H9 (cell line): ENCODE measurements around the gene PAGE4. TPM values are rescaled to one million over a fixed set of nuclear protein-coding genes. Genes with fewer than 3 reads are reported as not detected.

Source experiments
- DNase-seq: peaks from one replicate; pipeline ENCODE4 v3.0.0-alpha.2; 2017
- H2AFZ ChIP-seq: one replicate; pipeline ENCODE4 v1.6.1; 2013; ENCODE audit warnings: mild to moderate bottlenecking, low read length, control low read depth, moderate library complexity
- H2AK5ac ChIP-seq: 2 replicates; pipeline ENCODE4 v1.6.1; 2013; ENCODE audit warnings: low read length, control low read depth, mixed read lengths; ENCODE audit not compliant: insufficient read length
- H2BK120ac ChIP-seq: one replicate; pipeline ENCODE4 v1.6.1; 2013; ENCODE audit warnings: low read depth, mild to moderate bottlenecking, low read length, control low read depth, inconsistent platforms; ENCODE audit not compliant: poor library complexity, severe bottlenecking
- H2BK12ac ChIP-seq: 2 replicates; pipeline ENCODE4 v1.6.1; 2013; ENCODE audit warnings: low read length, control low read depth, mixed read lengths, low read depth; ENCODE audit not compliant: insufficient read length
- H2BK15ac ChIP-seq: 2 replicates; pipeline ENCODE4 v1.6.1; 2013; ENCODE audit warnings: low read depth, low read length, control low read depth
- H2BK20ac ChIP-seq: one replicate; pipeline ENCODE4 v1.6.1; 2013; ENCODE audit warnings: low read depth, mild to moderate bottlenecking, low read length, control low read depth, inconsistent platforms; ENCODE audit not compliant: poor library complexity, severe bottlenecking
- H2BK5ac ChIP-seq: 2 replicates; pipeline ENCODE4 v1.6.1; 2013; ENCODE audit warnings: low read length, control low read depth, mixed read lengths; ENCODE audit not compliant: insufficient read length
- H3K14ac ChIP-seq: 2 replicates; pipeline ENCODE4 v1.6.1; 2013; ENCODE audit warnings: low read length, control low read depth; ENCODE audit not compliant: insufficient read depth
- H3K18ac ChIP-seq: 2 replicates; pipeline ENCODE4 v1.6.1; 2013; ENCODE audit warnings: low read depth, mild to moderate bottlenecking, mixed read lengths, low read length, control low read depth; ENCODE audit not compliant: insufficient read length
- H3K23ac ChIP-seq: 2 replicates; pipeline ENCODE4 v1.6.1; 2013; ENCODE audit warnings: low read length, control low read depth, mixed read lengths, low read depth; ENCODE audit not compliant: insufficient read length
- H3K23me2 ChIP-seq: 2 replicates; pipeline ENCODE4 v1.6.1; 2013; ENCODE audit warnings: low read depth, mild to moderate bottlenecking, mixed read lengths, low read length, control low read depth; ENCODE audit not compliant: insufficient read length, poor library complexity, severe bottlenecking
- H3K27ac ChIP-seq: 2 replicates; pipeline ENCODE4 v1.5.1; 2013; ENCODE audit warnings: low read length, control low read depth, mixed read lengths, low read depth; ENCODE audit not compliant: insufficient read length
- H3K27me3 ChIP-seq: 2 replicates; pipeline ENCODE4 v1.6.1; 2013; ENCODE audit warnings: low read length, control low read depth, inconsistent platforms; ENCODE audit not compliant: insufficient read depth
- H3K4ac ChIP-seq: 2 replicates; pipeline ENCODE4 v1.6.1; 2013; ENCODE audit warnings: low read depth, mild to moderate bottlenecking, control low read depth, inconsistent platforms, low read length, moderate library complexity
- H3K4me1 ChIP-seq: 2 replicates; pipeline ENCODE4 v1.6.1; 2013; ENCODE audit warnings: low read length, control low read depth, inconsistent platforms; ENCODE audit not compliant: insufficient read depth
- H3K4me2 ChIP-seq: 2 replicates; pipeline ENCODE4 v1.6.1; 2013; ENCODE audit warnings: low read length, control low read depth, mixed read lengths; ENCODE audit not compliant: insufficient read length, insufficient read depth
- H3K56ac ChIP-seq: 2 replicates; pipeline ENCODE4 v1.6.1; 2013; ENCODE audit warnings: low read depth, mild to moderate bottlenecking, mixed read lengths, low read length, control low read depth; ENCODE audit not compliant: insufficient read length
- H3K79me1 ChIP-seq: 2 replicates; pipeline ENCODE4 v1.6.1; 2013; ENCODE audit warnings: low read depth, mild to moderate bottlenecking, moderate library complexity, low read length, control low read depth, inconsistent platforms; ENCODE audit not compliant: insufficient read depth, poor library complexity, severe bottlenecking
- H3K79me2 ChIP-seq: 2 replicates; pipeline ENCODE4 v1.6.1; 2013; ENCODE audit warnings: low read length, control low read depth, inconsistent platforms; ENCODE audit not compliant: insufficient read depth
- H3K9ac ChIP-seq: 2 replicates; pipeline ENCODE4 v1.6.1; 2013; ENCODE audit warnings: low read length, control low read depth, mixed read lengths; ENCODE audit not compliant: insufficient read length; ENCODE audit errors: extremely low read depth
- H3K9me3 ChIP-seq: one replicate; pipeline ENCODE4 v1.6.1; 2013; ENCODE audit warnings: low read depth, low read length, inconsistent platforms; ENCODE audit not compliant: control insufficient read depth
- H3T11ph ChIP-seq: one replicate; pipeline ENCODE4 v1.6.1; 2013; ENCODE audit warnings: mild to moderate bottlenecking, low read length, control low read depth, inconsistent platforms
- H4K20me1 ChIP-seq: one replicate; pipeline ENCODE4 v1.6.1; 2013; ENCODE audit not compliant: control insufficient read depth, insufficient read length, insufficient read depth
- H4K5ac ChIP-seq: 2 replicates; pipeline ENCODE4 v1.6.1; 2013; ENCODE audit warnings: low read depth, mild to moderate bottlenecking, mixed read lengths, low read length, control low read depth; ENCODE audit not compliant: insufficient read length
- H4K8ac ChIP-seq: replicated peaks from 2 replicates; pipeline ENCODE4 v1.6.1; 2013; ENCODE audit warnings: low read length, control low read depth, mixed read lengths, low read depth; ENCODE audit not compliant: insufficient read length
- H4K91ac ChIP-seq: 2 replicates; pipeline ENCODE4 v1.6.1; 2013; ENCODE audit warnings: low read depth, mild to moderate bottlenecking, moderate library complexity, mixed read lengths, low read length, control low read depth; ENCODE audit not compliant: insufficient read length
- H3K27ac Mint-ChIP-seq, 3 experiments: 2 replicates in 2 of 3; 3 replicates in 1 of 3; pipeline ENCODE4 v1.8.0; 2020 to 2021; ENCODE audit warnings: mixed read lengths in 3 of 3, mild to moderate bottlenecking in 1 of 3, moderate library complexity in 1 of 3
- H3K27me3 Mint-ChIP-seq: 2 replicates; pipeline ENCODE4 v1.8.0; 2021; ENCODE audit warnings: low read depth, mild to moderate bottlenecking, moderate library complexity, mixed read lengths
- H3K36me3 Mint-ChIP-seq, 3 experiments: 2 replicates in 2 of 3; 3 replicates in 1 of 3; pipeline ENCODE4 v1.8.0; 2020 to 2021; ENCODE audit warnings: low read depth in 3 of 3, mixed read lengths in 3 of 3; ENCODE audit not compliant: insufficient read depth in 1 of 3
- H3K4me1 Mint-ChIP-seq, 2 experiments: 2 replicates each; pipeline ENCODE4 v1.8.0; 2020; ENCODE audit warnings: mixed read lengths in 2 of 2
- H3K4me3 Mint-ChIP-seq, 2 experiments: 2 replicates in 1 of 2; 3 replicates in 1 of 2; pipeline ENCODE4 v1.8.0; 2020 to 2021; ENCODE audit warnings: mild to moderate bottlenecking in 2 of 2, mixed read lengths in 2 of 2, moderate library complexity in 1 of 2
- H3K9me3 Mint-ChIP-seq, 2 experiments: 2 replicates in 1 of 2; 3 replicates in 1 of 2; pipeline ENCODE4 v1.8.0; 2020; ENCODE audit warnings: mild to moderate bottlenecking in 2 of 2, mixed read lengths in 2 of 2, moderate library complexity in 1 of 2
- CTCF ChIP-seq: fragments of 200-600 bp; sonication (generic); conservative IDR thresholded peaks from 3 replicates; pipeline ENCODE4 v1.8.0; 2021; ENCODE audit warnings: antibody characterized with exemption, mild to moderate bottlenecking
- WGBS: extraction: QIAGEN DNeasy Blood & Tissue Kit; methylation state at CpG from one replicate; pipeline ENCODE4 v1.1.7; 2013; ENCODE audit warnings: missing lambda C conversion rate, low lambda C conversion rate, mixed read lengths; ENCODE audit not compliant: insufficient read length; ENCODE audit errors: extremely low coverage; 5-methylcytosine and 5-hydroxymethylcytosine counted together
- total RNA-seq: library from RNA; stranded (reverse); gene quantifications from 2 replicates; pipeline ENCODE4 v1.2.1, GENCODE V29; 2021

Gene PAGE4
- total RNA-seq, 1 experiment from 2014 or later = 0.57 TPM

DNA sequence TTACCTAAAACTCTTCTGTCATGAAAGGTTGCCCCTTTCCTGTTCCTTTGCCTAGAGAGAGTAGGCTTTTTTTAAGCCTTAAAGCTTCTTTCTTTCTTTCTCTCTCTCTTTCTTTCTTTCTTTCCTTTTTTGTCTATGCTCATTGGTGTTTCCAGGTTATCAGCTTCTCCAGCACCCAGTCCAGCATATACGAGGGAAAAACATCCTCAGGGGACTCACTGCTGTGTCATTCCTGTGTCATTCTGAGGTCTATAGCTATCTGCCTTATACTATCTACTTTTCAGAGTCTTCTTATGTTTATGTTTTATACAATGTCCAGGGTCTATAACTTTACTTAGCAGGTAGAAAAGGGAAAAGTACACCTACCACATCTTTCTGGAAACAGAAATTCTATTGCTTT lies 39.6 kb downstream of the PAGE4 start:
- Histone ChIP-seq H2BK20ac (no peak overlapping the region), H2AK5ac (no peak overlapping the region), H3K18ac (no peak overlapping the region), H4K91ac (no peak overlapping the region), H3K27ac (no peak overlapping the region), H3K9ac (no peak overlapping the region), H3K27me3 (no peaks in the 10 kb centered on the region), H2AFZ (no peak overlapping the region), H3K4me2 (no peak overlapping the region), H2BK5ac (no peak overlapping the region), H4K8ac (no peak overlapping the region), H4K20me1 (no peaks in the 10 kb centered on the region), H4K5ac (no peak overlapping the region), H2BK120ac (no peak overlapping the region), H3K23me2 (no peaks in the 10 kb centered on the region), H2BK12ac (no peak overlapping the region), H3K79me1 (no peaks in the 10 kb centered on the region), H2BK15ac (no peak overlapping the region), H3K4ac (no peak overlapping the region), H3T11ph (no peak overlapping the region), H3K9me3 (peaks cover 26% of the 10 kb centered on the region), H3K56ac (no peak overlapping the region), H3K79me2 (no peaks in the 10 kb centered on the region), H3K4me1 (no peaks in the 10 kb centered on the region), H3K14ac (no peak overlapping the region), H3K23ac (no peak overlapping the region)
- no peaks in the 10 kb centered on the region for H3K4me1 Mint-ChIP-seq
- H3K27me3 Mint-ChIP-seq = peaks cover 5% of the 10 kb centered on the region
- DNase-seq = no peak
- no peaks in the 10 kb centered on the region for H3K36me3 Mint-ChIP-seq
- H3K4me3 Mint-ChIP-seq = no peak overlapping the region
- H3K9me3 Mint-ChIP-seq = peaks cover 47 to 48% of the 10 kb centered on the region in 2 experiments
- WGBS = no CpG with 5 or more reads among the region's 1 CpG
- no peak for TF ChIP-seq CTCF
- H3K27ac Mint-ChIP-seq = no peak overlapping the region
